OCI-LY1 (cell line): Measurements from ENCODE around the gene FOS.

Experiments used
- EZH2 ChIP-seq: fragments of 200-600 bp; sonication (generic), shearing (Covaris generic); IDR thresholded peaks from 2 replicates; pipeline ENCODE4 v1.8.0; 2017; ENCODE audit warnings: borderline replicate concordance, mixed run types, mild to moderate bottlenecking, antibody characterized with exemption, low read length, moderate library complexity, mixed read lengths
- TF ChIP-seq, protein P1 (sequence below): fragments of 200-600 bp; sonication (generic), shearing (Covaris generic); IDR thresholded peaks from 2 replicates; pipeline ENCODE4 v1.5.1; 2017; ENCODE audit warnings: mild to moderate bottlenecking, antibody characterized with exemption, low read length, moderate library complexity, mixed read lengths

DNA sequence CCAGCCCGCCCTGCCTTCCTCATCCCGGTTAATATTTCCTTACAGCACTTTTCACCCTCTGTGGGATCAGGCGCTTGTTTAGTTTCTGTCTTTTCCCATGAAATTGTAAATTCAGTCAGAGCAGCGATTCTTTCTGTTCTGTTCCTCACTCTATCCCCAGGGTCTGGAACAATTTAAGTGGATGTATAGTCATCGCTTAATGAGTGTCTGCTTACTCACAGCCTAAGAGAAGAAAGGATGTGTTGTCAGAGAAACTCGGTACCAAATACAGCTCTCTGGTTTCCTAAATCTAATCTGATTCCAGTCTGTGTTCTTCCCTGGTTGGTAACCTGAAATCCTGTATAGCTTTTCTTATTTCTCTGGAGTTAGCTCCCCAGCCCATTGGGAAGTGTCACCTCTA lies 44.9 kb downstream of the FOS start:
- TF ChIP-seq, protein P1, sequence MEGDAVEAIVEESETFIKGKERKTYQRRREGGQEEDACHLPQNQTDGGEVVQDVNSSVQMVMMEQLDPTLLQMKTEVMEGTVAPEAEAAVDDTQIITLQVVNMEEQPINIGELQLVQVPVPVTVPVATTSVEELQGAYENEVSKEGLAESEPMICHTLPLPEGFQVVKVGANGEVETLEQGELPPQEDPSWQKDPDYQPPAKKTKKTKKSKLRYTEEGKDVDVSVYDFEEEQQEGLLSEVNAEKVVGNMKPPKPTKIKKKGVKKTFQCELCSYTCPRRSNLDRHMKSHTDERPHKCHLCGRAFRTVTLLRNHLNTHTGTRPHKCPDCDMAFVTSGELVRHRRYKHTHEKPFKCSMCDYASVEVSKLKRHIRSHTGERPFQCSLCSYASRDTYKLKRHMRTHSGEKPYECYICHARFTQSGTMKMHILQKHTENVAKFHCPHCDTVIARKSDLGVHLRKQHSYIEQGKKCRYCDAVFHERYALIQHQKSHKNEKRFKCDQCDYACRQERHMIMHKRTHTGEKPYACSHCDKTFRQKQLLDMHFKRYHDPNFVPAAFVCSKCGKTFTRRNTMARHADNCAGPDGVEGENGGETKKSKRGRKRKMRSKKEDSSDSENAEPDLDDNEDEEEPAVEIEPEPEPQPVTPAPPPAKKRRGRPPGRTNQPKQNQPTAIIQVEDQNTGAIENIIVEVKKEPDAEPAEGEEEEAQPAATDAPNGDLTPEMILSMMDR = no peak
- no peak for TF ChIP-seq EZH2
